ENCODE results near the gene GLB1L3. TPM values are rescaled to one million over a fixed set of nuclear protein-coding genes. Genes with fewer than 3 reads are reported as not detected.

Gene GLB1L3
- total RNA-seq, 4 donors from 2014 or later, result 5.1 to 6.1 (median 5.9) TPM

DNA sequence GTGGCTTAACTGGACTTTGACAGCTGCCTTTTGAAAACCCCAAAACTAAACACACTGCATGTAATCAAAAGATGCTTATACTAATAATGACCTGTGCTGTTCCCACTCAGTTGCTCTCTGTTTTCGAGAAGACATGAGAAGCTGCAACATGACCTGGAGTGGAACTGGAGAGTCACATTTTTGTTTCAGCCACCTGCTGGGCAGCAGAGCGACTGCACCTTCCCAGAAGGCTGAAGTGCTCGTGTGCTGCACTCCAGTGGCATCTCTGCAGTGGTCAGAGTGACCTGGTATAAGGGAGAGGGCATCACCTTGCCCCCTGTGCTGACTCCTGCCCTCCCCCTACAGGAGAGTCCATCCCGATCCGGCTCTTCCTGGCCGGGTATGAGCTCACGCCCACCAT is 31.6 kb upstream of the GLB1L3 start:
- Histone ChIP-seq H3K27me3 (no peaks in the 10 kb centered on the region), H3K36me3 (peaks cover 98% of the 10 kb centered on the region), H3K4me3 (no peak overlapping the region), H3K27ac (no peak overlapping the region), H3K4me1 (no peaks in the 10 kb centered on the region), H3K9me3 (no peaks in the 10 kb centered on the region)
- TF ChIP-seq, protein P1, sequence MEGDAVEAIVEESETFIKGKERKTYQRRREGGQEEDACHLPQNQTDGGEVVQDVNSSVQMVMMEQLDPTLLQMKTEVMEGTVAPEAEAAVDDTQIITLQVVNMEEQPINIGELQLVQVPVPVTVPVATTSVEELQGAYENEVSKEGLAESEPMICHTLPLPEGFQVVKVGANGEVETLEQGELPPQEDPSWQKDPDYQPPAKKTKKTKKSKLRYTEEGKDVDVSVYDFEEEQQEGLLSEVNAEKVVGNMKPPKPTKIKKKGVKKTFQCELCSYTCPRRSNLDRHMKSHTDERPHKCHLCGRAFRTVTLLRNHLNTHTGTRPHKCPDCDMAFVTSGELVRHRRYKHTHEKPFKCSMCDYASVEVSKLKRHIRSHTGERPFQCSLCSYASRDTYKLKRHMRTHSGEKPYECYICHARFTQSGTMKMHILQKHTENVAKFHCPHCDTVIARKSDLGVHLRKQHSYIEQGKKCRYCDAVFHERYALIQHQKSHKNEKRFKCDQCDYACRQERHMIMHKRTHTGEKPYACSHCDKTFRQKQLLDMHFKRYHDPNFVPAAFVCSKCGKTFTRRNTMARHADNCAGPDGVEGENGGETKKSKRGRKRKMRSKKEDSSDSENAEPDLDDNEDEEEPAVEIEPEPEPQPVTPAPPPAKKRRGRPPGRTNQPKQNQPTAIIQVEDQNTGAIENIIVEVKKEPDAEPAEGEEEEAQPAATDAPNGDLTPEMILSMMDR (IDR thresholded peaks at IDR 0.05), result peak in 1 of 2 donors; percentile 39
- TF ChIP-seq POLR2AphosphoS5 (IDR thresholded peaks at IDR 0.05) (no peak), POLR2A (IDR thresholded peaks at IDR 0.05) (no peak), EP300 (IDR thresholded peaks at IDR 0.05) (no peak)
- WGBS, result 70% methylated on average over 6 of the region's 7 CpGs
- peak in 1 of 2 donors; percentile 69 for DNase-seq (ENCODE audit: low spot score in 2 of 2)

DNA sequence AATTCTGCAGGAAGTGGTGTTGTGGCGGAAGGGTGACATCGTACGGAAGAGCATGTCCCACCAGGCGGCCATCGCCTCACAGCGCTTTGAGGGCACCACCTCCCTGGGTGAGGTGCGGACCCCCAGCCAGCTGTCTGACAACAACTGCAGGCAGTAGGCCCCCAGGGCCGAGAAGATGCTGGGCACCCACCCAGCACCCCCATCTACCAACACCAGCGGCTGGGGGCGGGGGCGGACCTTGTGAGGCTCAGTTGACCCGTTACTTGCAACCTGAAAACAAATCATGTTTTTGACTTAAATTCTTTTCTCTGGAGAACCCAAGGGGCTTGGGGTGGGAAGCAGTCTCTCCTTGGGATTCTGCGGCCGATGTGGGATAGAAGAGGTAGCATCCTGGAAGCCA is 30.7 kb upstream of the GLB1L3 start:
- no peak overlapping the region for H3K4me3 ChIP-seq
- DNase-seq (ENCODE audit: low spot score in 2 of 2), result peak in 1 of 2 donors; percentile 76
- WGBS, result 92% methylated on average over 13 of the region's 14 CpGs
- no peaks in the 10 kb centered on the region for H3K27me3 ChIP-seq
- peaks cover 98% of the 10 kb centered on the region for H3K36me3 ChIP-seq
- H3K4me1 ChIP-seq, result no peaks in the 10 kb centered on the region
- H3K9me3 ChIP-seq, result no peaks in the 10 kb centered on the region
- TF ChIP-seq EP300 (IDR thresholded peaks at IDR 0.05) (no peak), POLR2A (IDR thresholded peaks at IDR 0.05) (no peak), POLR2AphosphoS5 (IDR thresholded peaks at IDR 0.05) (no peak)
- TF ChIP-seq, protein P1 (IDR thresholded peaks at IDR 0.05), result no peak
- no peak overlapping the region for H3K27ac ChIP-seq

DNA sequence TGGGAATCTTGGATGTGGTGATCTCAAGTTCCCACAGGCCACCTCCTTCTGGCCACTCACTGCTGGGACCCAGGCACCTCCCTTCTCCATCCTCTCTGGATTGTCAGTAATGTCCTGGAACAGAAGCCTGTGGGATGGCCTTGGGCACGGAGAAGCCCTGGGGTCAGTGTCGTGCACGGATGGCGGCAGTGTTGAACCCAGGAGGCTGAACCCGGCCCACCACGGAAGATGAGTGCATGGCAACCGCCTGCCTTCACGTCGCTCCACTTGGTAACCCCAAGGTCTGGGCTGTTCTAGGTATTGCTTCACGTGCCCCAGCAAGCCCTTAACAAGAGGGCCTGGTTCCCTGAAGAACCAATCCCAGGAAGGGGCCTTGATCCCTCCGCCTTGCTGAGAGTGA is 30.1 kb upstream of the GLB1L3 start:
- 90% methylated on average over 7 of the region's 11 CpGs for WGBS
- peaks cover 93% of the 10 kb centered on the region for H3K36me3 ChIP-seq

DNA sequence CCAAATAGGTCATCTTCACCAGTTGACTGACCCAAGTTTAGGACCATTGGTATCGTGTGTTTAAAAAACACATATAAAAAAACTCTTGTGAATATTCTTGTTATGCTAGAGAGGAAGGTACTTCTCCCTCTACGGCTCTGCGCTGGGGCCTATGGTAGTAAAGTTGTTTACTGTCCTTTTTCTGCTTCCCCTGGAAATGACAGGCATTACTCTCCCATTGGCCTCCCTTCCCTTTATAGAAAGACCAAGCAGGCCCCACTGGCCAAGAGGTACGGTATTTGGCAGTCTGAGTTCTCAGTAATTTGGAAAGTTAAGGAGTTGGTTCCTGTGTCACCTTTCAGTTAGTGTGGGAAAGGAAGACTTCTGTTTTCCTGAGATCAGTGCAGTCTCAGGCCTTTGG is 29.5 kb upstream of the GLB1L3 start:
- H3K36me3 ChIP-seq, result peaks cover 87% of the 10 kb centered on the region

More for the DNA sequence above, 30.1 kb upstream of the GLB1L3 start:
- Histone ChIP-seq H3K9me3 (no peaks in the 10 kb centered on the region), H3K27me3 (no peaks in the 10 kb centered on the region), H3K4me1 (no peaks in the 10 kb centered on the region), H3K27ac (no peak overlapping the region), H3K4me3 (no peak overlapping the region)
- no peak for TF ChIP-seq POLR2AphosphoS5 (IDR thresholded peaks at IDR 0.05)
- no peak for TF ChIP-seq POLR2A (IDR thresholded peaks at IDR 0.05)
- TF ChIP-seq, protein P1 (IDR thresholded peaks at IDR 0.05), result no peak
- TF ChIP-seq EP300 (IDR thresholded peaks at IDR 0.05), result no peak
- DNase-seq (ENCODE audit: low spot score in 2 of 2), result no peak

DNA sequence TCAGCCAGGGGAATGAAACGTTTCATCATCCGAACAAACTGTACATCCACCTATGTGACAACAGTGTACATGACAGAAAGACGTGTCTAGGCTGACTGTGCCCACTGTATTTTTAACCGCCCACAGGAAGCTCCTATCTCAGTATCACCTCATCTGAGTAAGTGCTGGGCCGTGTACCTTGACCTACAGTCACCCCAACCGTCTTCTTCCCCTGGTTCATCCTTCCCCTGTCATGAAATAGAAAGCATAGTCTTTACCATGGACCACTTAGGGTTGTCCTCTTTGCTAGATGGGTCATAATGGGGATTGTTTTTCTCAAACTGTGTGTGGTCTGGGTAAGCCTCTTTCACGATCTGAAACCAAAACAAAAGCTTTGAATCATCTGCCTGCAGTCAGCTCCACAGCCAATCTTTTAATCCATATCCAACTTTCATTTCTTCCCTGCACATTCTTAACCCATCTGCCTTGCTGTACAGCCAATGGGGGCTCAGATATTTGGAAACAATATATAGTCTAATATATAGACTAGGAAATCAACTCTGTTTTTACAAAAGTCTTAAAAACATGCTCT is 27.2 kb upstream of the GLB1L3 start:
- TF ChIP-seq, protein P1 (IDR thresholded peaks at IDR 0.05), result no peak
- TF ChIP-seq EP300 (IDR thresholded peaks at IDR 0.05) (no peak), POLR2A (IDR thresholded peaks at IDR 0.05) (no peak), POLR2AphosphoS5 (IDR thresholded peaks at IDR 0.05) (no peak)
- DNase-seq (ENCODE audit: low spot score in 2 of 2), result no peak
- H3K27ac ChIP-seq, result no peak overlapping the region
- 65% methylated on average over 7 of the region's 7 CpGs for WGBS
- H3K4me3 ChIP-seq, result no peak overlapping the region
- no peaks in the 10 kb centered on the region for H3K27me3 ChIP-seq
- peaks cover 18% of the 10 kb centered on the region for H3K4me1 ChIP-seq
- peaks cover 64% of the 10 kb centered on the region for H3K36me3 ChIP-seq
- no peaks in the 10 kb centered on the region for H3K9me3 ChIP-seq

More for the DNA sequence above, 29.5 kb upstream of the GLB1L3 start:
- 84% methylated on average over 4 of the region's 4 CpGs for WGBS
- peaks cover 5% of the 10 kb centered on the region for H3K4me1 ChIP-seq
- no peaks in the 10 kb centered on the region for H3K27me3 ChIP-seq
- TF ChIP-seq POLR2AphosphoS5 (IDR thresholded peaks at IDR 0.05), result no peak
- TF ChIP-seq, protein P1 (IDR thresholded peaks at IDR 0.05), result no peak
- no peak for TF ChIP-seq EP300 (IDR thresholded peaks at IDR 0.05)
- no peaks in the 10 kb centered on the region for H3K9me3 ChIP-seq
- DNase-seq (ENCODE audit: low spot score in 2 of 2), result no peak
- no peak overlapping the region for H3K27ac ChIP-seq
- H3K4me3 ChIP-seq, result no peak overlapping the region
